ENCODE measurements around the gene SLC35B2. TPM values are rescaled to one million over a fixed set of nuclear protein-coding genes. Genes with fewer than 3 reads are reported as not detected.

SLC35B2 gene
- polyA plus RNA-seq, 1 of the 3 experiments (the other 2 are of a cell fraction), result 125 TPM

DNA sequence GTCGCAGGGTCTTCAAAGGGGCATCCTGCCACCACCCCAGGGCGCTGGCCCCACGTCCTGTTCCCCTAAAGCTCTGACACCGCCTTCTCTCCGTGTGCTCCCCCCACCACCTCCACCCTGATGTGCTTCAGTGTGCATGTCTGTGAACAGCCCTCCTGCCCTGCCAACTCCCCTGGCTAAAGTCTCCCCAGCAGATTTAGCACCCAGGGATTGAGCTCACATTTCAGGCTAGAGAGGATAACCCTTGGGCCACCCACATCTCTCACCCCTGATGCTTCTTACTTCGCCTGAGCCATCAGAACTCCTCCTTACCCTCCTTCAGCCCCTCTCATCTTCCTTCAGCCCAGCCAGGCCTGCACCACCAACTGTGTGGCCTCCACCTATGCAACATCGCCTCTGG is 20.4 kb upstream of the SLC35B2 start:
- H4K20me1 ChIP-seq (ENCODE audit: insufficient read depth), result no peaks in the 10 kb centered on the region
- WGBS (ENCODE audit: low lambda C conversion rate), result 61% methylated on average over 7 of the region's 7 CpGs
- H3K27me3 ChIP-seq (ENCODE audit: insufficient read depth), result no peaks in the 10 kb centered on the region
- no peaks in the 10 kb centered on the region for H3F3A ChIP-seq (replicated peaks; ENCODE audit: insufficient read depth)
- no peaks in the 10 kb centered on the region; a peak in 1 of 4 replicates for H3K4me1 ChIP-seq (ENCODE audit: control insufficient read depth in 1 of 2, insufficient read depth in 2 of 2, low read depth in 1 of 2, low read length in 1 of 2)
- no peaks in the 10 kb centered on the region for H3K36me3 ChIP-seq (replicated peaks in 1 of 2; ENCODE audit: control insufficient read depth in 1 of 2, insufficient read depth in 2 of 2, low read length in 1 of 2)
- ChIA-PET POLR2A (no interaction called here), CTCF (interaction anchor here (0.7 to 2.0 kb wide), 7 partner anchors 10 to 178 kb away, joined by 3 to 11 read pairs (median 4); partner anchors contain the start of gene AARS2)
- H3K79me2 ChIP-seq (ENCODE audit: insufficient read depth), result no peaks in the 10 kb centered on the region
- DNase-seq, result no peak
- H3K4me3 ChIP-seq (ENCODE audit: low read depth in 2 of 2, low read length in 1 of 2), result no peak overlapping the region
- no peaks in the 10 kb centered on the region for H3K9me2 ChIP-seq
- H3K27ac ChIP-seq (ENCODE audit: low read depth in 2 of 2, low read length in 1 of 2), result no peak overlapping the region
- no peaks in the 10 kb centered on the region for H3K9me3 ChIP-seq
- no peak overlapping the region for H3K9ac ChIP-seq
- TF ChIP-seq MEF2A (IDR thresholded peaks at IDR 0.05; ENCODE audit: borderline replicate concordance, low read depth), result no peak
- TF ChIP-seq, protein P1, sequence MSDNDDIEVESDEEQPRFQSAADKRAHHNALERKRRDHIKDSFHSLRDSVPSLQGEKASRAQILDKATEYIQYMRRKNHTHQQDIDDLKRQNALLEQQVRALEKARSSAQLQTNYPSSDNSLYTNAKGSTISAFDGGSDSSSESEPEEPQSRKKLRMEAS (IDR thresholded peaks at IDR 0.05; ENCODE audit: low read depth), result no peak
- TF ChIP-seq FOXM1 (IDR thresholded peaks at IDR 0.05; ENCODE audit: low read depth), result no peak
- TF ChIP-seq, protein P2, sequence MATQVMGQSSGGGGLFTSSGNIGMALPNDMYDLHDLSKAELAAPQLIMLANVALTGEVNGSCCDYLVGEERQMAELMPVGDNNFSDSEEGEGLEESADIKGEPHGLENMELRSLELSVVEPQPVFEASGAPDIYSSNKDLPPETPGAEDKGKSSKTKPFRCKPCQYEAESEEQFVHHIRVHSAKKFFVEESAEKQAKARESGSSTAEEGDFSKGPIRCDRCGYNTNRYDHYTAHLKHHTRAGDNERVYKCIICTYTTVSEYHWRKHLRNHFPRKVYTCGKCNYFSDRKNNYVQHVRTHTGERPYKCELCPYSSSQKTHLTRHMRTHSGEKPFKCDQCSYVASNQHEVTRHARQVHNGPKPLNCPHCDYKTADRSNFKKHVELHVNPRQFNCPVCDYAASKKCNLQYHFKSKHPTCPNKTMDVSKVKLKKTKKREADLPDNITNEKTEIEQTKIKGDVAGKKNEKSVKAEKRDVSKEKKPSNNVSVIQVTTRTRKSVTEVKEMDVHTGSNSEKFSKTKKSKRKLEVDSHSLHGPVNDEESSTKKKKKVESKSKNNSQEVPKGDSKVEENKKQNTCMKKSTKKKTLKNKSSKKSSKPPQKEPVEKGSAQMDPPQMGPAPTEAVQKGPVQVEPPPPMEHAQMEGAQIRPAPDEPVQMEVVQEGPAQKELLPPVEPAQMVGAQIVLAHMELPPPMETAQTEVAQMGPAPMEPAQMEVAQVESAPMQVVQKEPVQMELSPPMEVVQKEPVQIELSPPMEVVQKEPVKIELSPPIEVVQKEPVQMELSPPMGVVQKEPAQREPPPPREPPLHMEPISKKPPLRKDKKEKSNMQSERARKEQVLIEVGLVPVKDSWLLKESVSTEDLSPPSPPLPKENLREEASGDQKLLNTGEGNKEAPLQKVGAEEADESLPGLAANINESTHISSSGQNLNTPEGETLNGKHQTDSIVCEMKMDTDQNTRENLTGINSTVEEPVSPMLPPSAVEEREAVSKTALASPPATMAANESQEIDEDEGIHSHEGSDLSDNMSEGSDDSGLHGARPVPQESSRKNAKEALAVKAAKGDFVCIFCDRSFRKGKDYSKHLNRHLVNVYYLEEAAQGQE (IDR thresholded peaks at IDR 0.05; ENCODE audit: low read depth, low read length), result no peak
- no peak for TF ChIP-seq MXI1 (IDR thresholded peaks at IDR 0.05; ENCODE audit: low read depth, low read length)
- no peak for TF ChIP-seq RCOR1 (IDR thresholded peaks at IDR 0.05; ENCODE audit: low read length)
- no peak for TF ChIP-seq FOXJ3 (CRISPR knock-in tag; IDR thresholded peaks at IDR 0.05)
- no peak for TF ChIP-seq RXRA (IDR thresholded peaks at IDR 0.05; ENCODE audit: borderline replicate concordance, low read depth)
- no peak for TF ChIP-seq RAD21 (IDR thresholded peaks at IDR 0.05; ENCODE audit: low read length)
- TF ChIP-seq GATA2 (CRISPR knock-in tag; IDR thresholded peaks at IDR 0.05), result no peak
- TF ChIP-seq EZH2phosphoT487 (IDR thresholded peaks at IDR 0.05; ENCODE audit: borderline replicate concordance, low read depth), result no peak
- no peak for TF ChIP-seq TAF1 (IDR thresholded peaks at IDR 0.05; ENCODE audit: borderline replicate concordance, low read depth, low read length)
- H3K4me2 ChIP-seq, result no peak overlapping the region
- H2AFZ ChIP-seq (ENCODE audit: low read depth), result no peak overlapping the region
